ENCODE measurements around the gene KLF4. TPM values are rescaled to one million over a fixed set of nuclear protein-coding genes. Genes with fewer than 3 reads are reported as not detected.

KLF4 gene
- total and polyA plus RNA-seq, 10 donors, result 10.4 to 177 (median 66.4) TPM

- Histone ChIP-seq H3K27ac (no peak overlapping the region), H3K27me3 (replicated peaks in 1 of 7) (no peaks in the 10 kb centered on the region), H3K36me3 (no peaks in the 10 kb centered on the region), H3K9me3 (peaks cover 0 to 3% (median 0%) of the 10 kb centered on the region in 8 donors), H3K4me3 (no peak overlapping the region), H3K4me1 (peaks cover 0 to 8% (median 0%) of the 10 kb centered on the region in 6 donors)
- DNase-seq, result no peak
- 64 to 78% (median 69%) methylated on average over 6 of the region's 6 CpGs for WGBS, 5 donors
- intact Hi-C loops (cut with DNase I; ENCODE audit: low total_unique reads), result no loop called here
- TF ChIP-seq POLR2AphosphoS5 (IDR thresholded peaks at IDR 0.05) (no peak), POLR2A (IDR thresholded peaks at IDR 0.05) (no peak), CTCF (IDR thresholded peaks at IDR 0.05 in 8 of 11, conservative IDR thresholded peaks at IDR 0.05 in 3 of 11) (no peak)
Measured at GRCh38 chr9:107518037-107518807, 28.7 kb upstream of the KLF4 start.

GRCh38 chr9:107513464-107514100 is 24.0 kb upstream of the KLF4 start:
- Histone ChIP-seq H3K36me3 (no peaks in the 10 kb centered on the region), H3K27ac (no peak overlapping the region), H3K4me1 (peaks cover 0 to 10% (median 0%) of the 10 kb centered on the region in 6 donors), H3K27me3 (replicated peaks in 1 of 7) (no peaks in the 10 kb centered on the region), H3K4me3 (no peak overlapping the region), H3K9me3 (no peaks in the 10 kb centered on the region)
- DNase-seq, result no peak
- intact Hi-C loops (cut with DNase I; ENCODE audit: low total_unique reads), result no loop called here
- no peak for TF ChIP-seq POLR2AphosphoS5 (IDR thresholded peaks at IDR 0.05)
- TF ChIP-seq CTCF (IDR thresholded peaks at IDR 0.05 in 8 of 11, conservative IDR thresholded peaks at IDR 0.05 in 3 of 11), result no peak
- TF ChIP-seq POLR2A (IDR thresholded peaks at IDR 0.05), result no peak
- WGBS, 5 donors, result 31 to 40% (median 37%) methylated on average over 2 of the region's 2 CpGs

GRCh38 chr9:107504585-107505455 is 15.3 kb upstream of the KLF4 start:
- H3K27me3 ChIP-seq (replicated peaks in 1 of 7), result peaks cover 0 to 4% (median 0%) of the 10 kb centered on the region in 7 donors
- no peaks in the 10 kb centered on the region for H3K9me3 ChIP-seq
- no peak overlapping the region for H3K27ac ChIP-seq
- intact Hi-C loops (cut with DNase I; ENCODE audit: low total_unique reads), result no loop called here
- TF ChIP-seq CTCF (IDR thresholded peaks at IDR 0.05 in 8 of 11, conservative IDR thresholded peaks at IDR 0.05 in 3 of 11), result no peak
- TF ChIP-seq POLR2A (IDR thresholded peaks at IDR 0.05), result no peak
- TF ChIP-seq POLR2AphosphoS5 (IDR thresholded peaks at IDR 0.05), result no peak
- no peak for DNase-seq
- 86 to 93% (median 88%) methylated on average over 7 of the region's 7 CpGs for WGBS, 5 donors
- no peak overlapping the region for H3K4me3 ChIP-seq
- H3K4me1 ChIP-seq, result no peaks in the 10 kb centered on the region
- no peaks in the 10 kb centered on the region for H3K36me3 ChIP-seq
